K562 (cell line): ENCODE results near the gene RNF40. TPM values are rescaled to one million over a fixed set of nuclear protein-coding genes. Genes with fewer than 3 reads are reported as not detected.

Experiments
- ATAC-seq: fragments of 200-7000 bp; cut with Tn5 transposase; 3 replicates; pipeline ENCODE4 v1.9.1; 2020; ENCODE audit warnings: moderate library complexity
- BruUV-seq: library from RNA; stranded (reverse); fragments of 400-500 nt; replicated peaks from 2 replicates; lab custom pipeline; 2021; lab: Mats Ljungman, UMichigan
- CTCF ChIA-PET: fragments of 300-600 bp; formaldehyde crosslinking; extraction: SDS; loops from one replicate; lab custom pipeline; 2021; ENCODE audit warnings: low intra/inter-chr PET ratio; lab: Yijun Ruan, JAX
- POLR2A ChIA-PET: fragments of 300-600, 350-650 bp; sonication (Branson Sonifier 250); formaldehyde crosslinking; extraction: SDS; loops from one replicate; lab custom pipeline; 2021; ENCODE audit warnings: antibody characterized with exemption, inconsistent platforms; lab: Yijun Ruan, JAX
- DNase-seq, 4 experiments: peaks; one replicate each; pipeline versions ENCODE4 v3.0.0 to v3.0.0-alpha.2; 2011 to 2018; ENCODE audit warnings: low spot score in 3 of 4, mixed read lengths in 3 of 4; ENCODE audit errors: extremely low read depth in 1 of 4
- FAIRE-seq: peaks from 2 replicates; lab custom pipeline; 2011; peaks lifted over from hg19 to GRCh38; lab: Jason Lieb, UNC
- H2AFZ ChIP-seq: 2 replicates; pipeline ENCODE4 v1.6.0; 2011; ENCODE audit warnings: low read depth, low read length, control low read depth, inconsistent platforms
- H3K27ac ChIP-seq: fragments of 200-600 bp; 3 replicates; pipeline ENCODE4 v1.8.0; 2011; ENCODE audit warnings: low read depth, mild to moderate bottlenecking, control low read depth, inconsistent platforms, low read length, moderate library complexity, mixed read lengths; ENCODE audit errors: extremely low read depth
- H3K27me3 ChIP-seq, 2 experiments: fragments of 300-600 bp in 1 of 2; 2 replicates in 1 of 2; 3 replicates in 1 of 2; pipeline versions ENCODE4 v1.6.0 to v1.8.0; 2011; ENCODE audit warnings: inconsistent platforms in 2 of 2, low read length in 2 of 2, mild to moderate bottlenecking in 1 of 2, mixed read lengths in 1 of 2, moderate library complexity in 1 of 2; ENCODE audit not compliant: control insufficient read depth in 2 of 2, insufficient read depth in 2 of 2
- H3K36me3 ChIP-seq: fragments of 300-600 bp; 3 replicates; pipeline ENCODE4 v1.8.0; 2011; ENCODE audit warnings: mild to moderate bottlenecking, low read length, inconsistent platforms; ENCODE audit not compliant: control insufficient read depth, insufficient read depth
- H3K4me1 ChIP-seq, 2 experiments: fragments of 200-600 bp in 1 of 2; replicated peaks in 1 of 2; 2 replicates in 1 of 2; 3 replicates in 1 of 2; pipeline versions ENCODE4 v1.5.1 to v1.8.0; 2011; ENCODE audit warnings: inconsistent platforms in 2 of 2, low read length in 2 of 2, mild to moderate bottlenecking in 1 of 2, mixed read lengths in 1 of 2, moderate library complexity in 1 of 2; ENCODE audit not compliant: control insufficient read depth in 2 of 2, insufficient read depth in 2 of 2
- H3K4me2 ChIP-seq: 2 replicates; pipeline ENCODE4 v1.6.1; 2011; ENCODE audit warnings: low read length, control low read depth, inconsistent platforms, mixed read lengths; ENCODE audit not compliant: insufficient read depth
- H3K4me3 ChIP-seq: fragments of 200-600 bp; sonication (generic), shearing (Covaris generic); 2 replicates; pipeline ENCODE4 v1.5.1; 2016; ENCODE audit warnings: control low read depth, inconsistent platforms
- H3K79me2 ChIP-seq: fragments of 200-600 bp; 3 replicates; pipeline ENCODE4 v1.8.0; 2011; ENCODE audit warnings: low read length, inconsistent platforms; ENCODE audit not compliant: control insufficient read depth, insufficient read depth
- H3K9ac ChIP-seq, 2 experiments: 2 replicates each; pipeline versions ENCODE4 v1.6.0 to v1.6.1; 2011; ENCODE audit warnings: low read depth in 2 of 2, low read length in 2 of 2, control low read depth in 1 of 2, inconsistent platforms in 1 of 2, mild to moderate bottlenecking in 1 of 2, mixed read lengths in 1 of 2; ENCODE audit not compliant: insufficient read depth in 1 of 2
- H3K9me1 ChIP-seq: one replicate; pipeline ENCODE4 v1.6.0; 2011; ENCODE audit warnings: inconsistent platforms, mild to moderate bottlenecking, low read length, moderate library complexity; ENCODE audit not compliant: control insufficient read depth, insufficient read depth
- H3K9me3 ChIP-seq: replicated peaks from 2 replicates; pipeline ENCODE4 v1.5.1; 2011; ENCODE audit warnings: low read depth, low read length, inconsistent platforms; ENCODE audit not compliant: control insufficient read depth, insufficient read depth
- H4K20me1 ChIP-seq: replicated peaks from 2 replicates; pipeline ENCODE4 v1.6.1; 2011; ENCODE audit warnings: low read length, inconsistent platforms, mixed read lengths; ENCODE audit not compliant: control insufficient read depth, insufficient read depth
- C11orf30 ChIP-seq: fragments of 450-650 bp; IDR thresholded peaks from 2 replicates; pipeline ENCODE4 v1.6.1; 2016; ENCODE audit warnings: low read depth, mild to moderate bottlenecking
- DACH1 ChIP-seq: fragments of 450-650 bp; IDR thresholded peaks from 2 replicates; pipeline ENCODE4 v1.6.1; 2018; ENCODE audit not compliant: partially characterized antibody
- E2F3 ChIP-seq: fragments of 250-450 bp; sonication (Bioruptor Pico); IDR thresholded peaks from 2 replicates; pipeline ENCODE4 v1.4.0; 2020; ENCODE audit warnings: mild to moderate bottlenecking
- EP400 ChIP-seq: fragments of 450-650 bp; IDR thresholded peaks from 2 replicates; pipeline ENCODE4 v1.6.1; 2017; ENCODE audit warnings: antibody characterized with exemption, mild to moderate bottlenecking, moderate library complexity
- FOXM1 ChIP-seq, 2 experiments: fragments of 450-650 bp in 1 of 2; sonication (generic) in 1 of 2; formaldehyde crosslinking in 1 of 2; IDR thresholded peaks; 2 replicates each; pipeline versions ENCODE4 v1.6.1 to v1.9.0; 2017 to 2022; ENCODE audit warnings: low read depth in 2 of 2, mild to moderate bottlenecking in 2 of 2, missing genetic modification reagents in 1 of 2, moderate library complexity in 1 of 2
- GTF2F1 ChIP-seq: IDR thresholded peaks from 2 replicates; pipeline ENCODE4 v1.6.1; 2011; ENCODE audit warnings: low read depth, low read length, improper control_type of control experiment
- MTA2 ChIP-seq: fragments of 450-650 bp; IDR thresholded peaks from 2 replicates; pipeline ENCODE4 v1.6.1; 2016; ENCODE audit warnings: low read depth
- SMARCB1 ChIP-seq: IDR thresholded peaks from 2 replicates; pipeline ENCODE4 v1.6.1; 2011; ENCODE audit warnings: improper control_type of control experiment, low read depth; ENCODE audit not compliant: insufficient read length
- SPI1 ChIP-seq: IDR thresholded peaks from 2 replicates; pipeline ENCODE4 v1.6.1; 2011; ENCODE audit warnings: low read depth, low read length, control low read depth, borderline replicate concordance
- SRSF3 ChIP-seq: fragments of 200-400 bp; formaldehyde crosslinking; IDR thresholded peaks from 2 replicates; pipeline ENCODE4 v1.6.1; 2016; ENCODE audit warnings: mild to moderate bottlenecking, low read length, moderate library complexity; ENCODE audit not compliant: insufficient read depth
- ZBTB11 ChIP-seq, 3 experiments: fragments of 200-800 bp in 1 of 3; fragments of 250-450 bp in 1 of 3; fragments of 450-650 bp in 1 of 3; sonication (Bioruptor Pico) in 1 of 3; sonication (Bioruptor generic) in 1 of 3; formaldehyde crosslinking in 1 of 3; IDR thresholded peaks; 2 replicates each; pipeline versions ENCODE4 v1.6.1 to v1.8.0; 2016 to 2022; ENCODE audit warnings: mild to moderate bottlenecking in 2 of 3, missing genetic modification characterization in 2 of 3, missing compliant biosample characterization in 1 of 3, moderate library complexity in 1 of 3
- ZNF316 ChIP-seq: fragments of 450-650 bp; IDR thresholded peaks from 2 replicates; pipeline ENCODE4 v1.6.1; 2016
- WGBS: fragments of 100-300 bp; shearing (Covaris generic); methylation state at CpG from one replicate; pipeline ENCODE4 v1.1.6; 2016; ENCODE audit warnings: low coverage, mixed read lengths; ENCODE audit not compliant: insufficient coverage; ENCODE audit errors: missing lambda C conversion rate; 5-methylcytosine and 5-hydroxymethylcytosine counted together
- in situ Hi-C: fragments of 300-500 bp; cut with MboI; formaldehyde crosslinking; loops from 4 replicates; pipeline ENCODE4 v1.15.0; 2018; ENCODE audit warnings: inconsistent platforms, mixed read lengths
- intact Hi-C: fragments of 100-400 bp; cut with micrococcal nuclease; formaldehyde crosslinking; loops from 2 replicates; pipeline ENCODE4 v1.14.2; 2022
- polyA plus RNA-seq, 8 experiments: library from polyadenylated mRNA; depleted of rRNA in 4 of 8; stranded (reverse) in 5 of 8; unstranded in 3 of 8; fragments of >200 nt; fragmentation: Nextera tagmentation in 2 of 8; fragmentation: Illumina TruSeq in 1 of 8; extraction: Ambion mirVana in 2 of 8; extraction: Trizol in 1 of 8; gene quantifications; 2 replicates each; pipeline versions ENCODE4 v1.2.1 to v1.2.3, GENCODE V29; 2011 to 2014; ENCODE audit warnings: inconsistent platforms in 1 of 8, missing spikeins in 1 of 8
- total RNA-seq, 7 experiments: library from RNA; depleted of rRNA in 6 of 7; stranded (reverse); fragments of >200 nt in 6 of 7; fragmentation: Illumina TruSeq in 2 of 7; extraction: Trizol in 2 of 7; gene quantifications; 2 replicates each; pipeline versions ENCODE4 v1.2.1 to v1.2.3, GENCODE V29; 2011 to 2021; ENCODE audit warnings: low replicate concordance in 1 of 7

The RNF40 gene
- total and polyA plus RNA-seq, 9 of the 15 experiments (the other 6 are each of a cell fraction or from before 2014, with no cell fraction given) = 6.2 to 129 (median 81.5) TPM

GRCh38 chr16:30808146-30808545, 46.0 kb downstream of the RNF40 start:
- H3K27me3 ChIP-seq = no peaks in the 10 kb centered on the region
- no TSS peak for BruUV-seq
- no peak overlapping the region for H2AFZ ChIP-seq
- CTCF ChIA-PET = no interaction called here
- peaks cover 20 to 36% of the 10 kb centered on the region in 2 experiments for H3K4me1 ChIP-seq
- no peak overlapping the region for H3K9ac ChIP-seq
- no peak for TF ChIP-seq E2F3 (CRISPR knock-in tag)
- TF ChIP-seq ZNF316 = 0 out of 2 replicates have a peak, but pooled peaks have one; percentile 10
- no peak for TF ChIP-seq SRSF3
- TF ChIP-seq DACH1 = no peak
- TF ChIP-seq SMARCB1 = no peak
- peak; percentile 4; the same call in 1 of the 2 replicates for TF ChIP-seq C11orf30
- peak; percentile 24; the same call in 1 of the 2 replicates for TF ChIP-seq SPI1
- no peak for TF ChIP-seq ZBTB11 (CRISPR knock-in tag; IDR thresholded peaks at IDR 0.05)
- TF ChIP-seq EP400 = peak; percentile 7; the same call in 1 of the 2 replicates
- no peak for TF ChIP-seq FOXM1 (IDR thresholded peaks at IDR 0.05; ENCODE audit: low read depth)
- TF ChIP-seq FOXM1 (CRISPR knock-in tag; IDR thresholded peaks at IDR 0.05; ENCODE audit: low read depth) = no peak
- TF ChIP-seq MTA2 = no peak
- no peak for TF ChIP-seq GTF2F1
- H3K79me2 ChIP-seq = peaks cover 5% of the 10 kb centered on the region; the same call in 1 of the 3 replicates
- H3K9me3 ChIP-seq = no peaks in the 10 kb centered on the region
- no peaks in the 10 kb centered on the region for H3K36me3 ChIP-seq
- H4K20me1 ChIP-seq = no peaks in the 10 kb centered on the region
- POLR2A ChIA-PET = interaction anchor here (0.6 to 1.5 kb wide), 6 partner anchors 8 to 120 kb away, joined by 3 to 6 read pairs (median 4); no protein-coding TSS in a partner anchor
- DNase-seq = no peak
- intact Hi-C loops = loop anchor here (5.0 kb wide), 1 partner anchor 69 kb away; no protein-coding TSS in a partner anchor
- H3K4me2 ChIP-seq = no peak overlapping the region
- 100% methylated on average over 1 of the region's 5 CpGs for WGBS
- no peak for ATAC-seq
- no peaks in the 10 kb centered on the region for H3K9me1 ChIP-seq
- no peak overlapping the region for H3K27ac ChIP-seq
- in situ Hi-C loops = no loop called here
- FAIRE-seq = no peak
- no peak overlapping the region for H3K4me3 ChIP-seq
